ENCODE results near the gene EP400.

GRCh38 chr12:132061197-132061596 lies 111.5 kb downstream of the EP400 start:
- TF ChIP-seq, protein P1, sequence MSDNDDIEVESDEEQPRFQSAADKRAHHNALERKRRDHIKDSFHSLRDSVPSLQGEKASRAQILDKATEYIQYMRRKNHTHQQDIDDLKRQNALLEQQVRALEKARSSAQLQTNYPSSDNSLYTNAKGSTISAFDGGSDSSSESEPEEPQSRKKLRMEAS (IDR thresholded peaks at IDR 0.05): no peak
- TF ChIP-seq POLR2AphosphoS5 (IDR thresholded peaks at IDR 0.05; ENCODE audit: low read depth, low read length) (no peak), TAF1 (IDR thresholded peaks at IDR 0.05; ENCODE audit: low read depth, low read length) (no peak), CTCF (IDR thresholded peaks at IDR 0.05; ENCODE audit: control extremely low read depth in 1 of 3, insufficient read depth in 1 of 3, low read depth in 1 of 3, low read length in 3 of 3) (no peak), EZH2 (IDR thresholded peaks at IDR 0.05; ENCODE audit: low read depth, low read length, severe bottlenecking) (no peak), YY1 (IDR thresholded peaks at IDR 0.05; ENCODE audit: low read depth, low read length) (no peak), HDAC6 (IDR thresholded peaks at IDR 0.05; ENCODE audit: low read depth, low read length) (no peak), JUND (IDR thresholded peaks at IDR 0.05; ENCODE audit: low read length) (no peak), ATF3 (IDR thresholded peaks at IDR 0.05; ENCODE audit: insufficient read depth, low read depth, low read length) (no peak), GTF2F1 (IDR thresholded peaks at IDR 0.05; ENCODE audit: borderline replicate concordance, low read depth, low read length) (no peak)

Measured in H1 (cell line).